GM19351 (cell line): ENCODE data around the gene FAM151B.
"Not testable (repeated sequence)": the region's sequence is repeated elsewhere in the genome, so short reads cannot be mapped to it uniquely, and the experiment has no call there.

Experiments
- ATAC-seq: cut with Tn5 transposase; IDR thresholded peaks from one replicate; pipeline ENCODE4 v1.9.1; 2021; ENCODE audit warnings: mild to moderate bottlenecking, moderate library complexity; ENCODE audit not compliant: unreplicated experiment

Gene FAM151B, protein sequence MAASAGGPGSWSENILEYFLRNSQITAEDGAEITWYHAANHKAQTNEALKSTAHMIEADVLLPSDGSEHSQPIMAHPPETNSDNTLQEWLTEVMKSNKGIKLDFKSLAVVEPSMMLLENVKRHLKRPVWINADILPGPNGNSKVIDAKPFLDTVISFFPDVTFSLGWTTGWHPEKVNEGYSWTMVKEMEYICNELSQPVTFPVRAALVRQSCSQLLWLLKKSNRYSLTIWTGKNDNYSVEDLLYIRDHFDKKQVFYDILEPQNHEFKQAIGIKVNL

DNA sequence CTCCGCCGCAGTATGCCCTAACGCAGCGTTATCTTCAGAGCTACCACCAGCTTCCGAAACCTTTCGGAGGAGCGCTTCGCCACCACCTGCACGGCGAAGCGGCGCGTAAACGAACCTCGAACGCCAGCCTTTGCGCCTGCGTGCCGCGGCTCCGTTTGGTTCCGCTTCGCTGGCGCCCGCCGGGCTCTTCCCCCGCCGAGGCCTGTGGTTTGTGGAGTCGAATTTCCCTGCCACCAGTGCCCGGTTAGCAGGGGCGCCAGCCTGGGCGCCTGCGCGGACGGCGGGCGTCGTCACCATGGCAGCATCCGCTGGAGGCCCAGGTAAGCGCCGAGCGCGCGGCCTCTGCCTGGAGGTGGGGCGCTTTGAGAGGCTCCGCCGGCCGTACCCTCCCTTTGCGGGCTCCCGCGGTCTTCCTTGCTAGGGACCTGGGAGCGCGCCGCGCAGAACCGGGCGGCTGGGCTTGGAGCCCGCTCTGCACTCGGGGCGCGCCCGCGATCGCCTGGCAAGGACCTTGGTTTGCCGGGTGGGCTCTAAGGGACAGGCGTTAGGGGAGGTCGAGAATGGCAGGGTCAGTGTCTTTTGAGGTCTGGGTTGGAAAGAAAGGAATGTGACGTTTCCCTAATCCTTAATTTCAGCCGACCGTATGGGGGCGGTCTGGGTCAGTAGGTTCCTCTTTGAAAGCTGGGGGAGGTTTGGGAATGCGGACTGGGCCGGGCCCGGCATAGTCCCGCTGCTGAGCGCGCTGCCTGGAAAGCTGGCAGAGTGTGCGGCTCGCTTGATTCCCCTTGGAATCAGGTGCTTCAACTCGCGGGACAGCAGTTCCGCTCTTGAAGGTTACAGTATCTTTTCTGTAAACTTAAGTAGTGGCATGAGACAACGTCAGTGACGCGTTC, at the start of gene FAM151B:
Gene FAM151B, plus strand, starts transcription at position 272 of the 893 bp plus-strand sequence. Its CDS starts 24 bp downstream, at position 296.
- peak; percentile 86 for ATAC-seq

GRCh38 chr5:80438739-80439138, 49.2 kb upstream of the FAM151B start:
- ATAC-seq: no peak

- no peak for ATAC-seq
Observed at GRCh38 chr5:80439213-80439612, 48.7 kb upstream of the FAM151B start.

DNA sequence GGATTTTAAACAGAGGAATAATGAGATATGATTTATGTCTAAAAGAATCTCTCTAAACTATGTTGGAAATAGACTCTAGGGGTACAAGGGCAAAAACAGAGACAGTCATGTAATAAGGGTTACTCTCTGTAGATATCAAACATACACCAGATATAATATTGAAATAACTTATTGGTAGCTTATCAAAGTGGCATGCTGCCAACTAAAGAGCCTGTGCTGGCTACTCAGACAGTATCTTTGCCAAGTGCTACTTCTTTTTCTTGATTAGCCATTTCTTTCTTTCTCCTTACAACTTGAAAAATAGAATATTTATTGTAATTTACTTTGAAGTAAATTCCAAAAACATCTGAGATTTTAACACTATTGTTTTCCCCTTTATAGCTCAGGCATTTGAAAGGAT, 45.2 kb upstream of the FAM151B start:
- no peak for ATAC-seq

DNA sequence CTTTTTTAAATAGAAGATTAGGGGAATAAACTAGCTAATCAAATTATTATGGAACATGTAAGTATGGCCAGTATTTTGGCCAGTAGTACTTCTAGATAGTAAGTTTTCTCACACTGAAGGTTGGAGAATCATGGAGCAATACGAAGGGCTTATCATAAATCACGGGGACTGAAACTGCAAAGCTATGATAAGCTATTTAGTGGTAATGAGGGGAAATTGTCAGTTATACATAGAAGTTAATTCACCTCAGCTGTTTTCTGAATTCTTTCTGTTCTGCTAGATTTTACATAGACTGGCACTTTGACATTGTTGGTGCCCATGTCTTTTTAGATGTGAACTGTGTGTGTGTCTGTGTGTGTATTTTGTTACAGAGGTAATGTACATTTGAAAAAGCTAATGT, 34.5 kb upstream of the FAM151B start:
- no peak for ATAC-seq

- no peak for ATAC-seq
Observed at GRCh38 chr5:80463269-80463668, 24.6 kb upstream of the FAM151B start.

GRCh38 chr5:80466669-80467485, 21.0 kb upstream of the FAM151B start:
- no peak for ATAC-seq

DNA sequence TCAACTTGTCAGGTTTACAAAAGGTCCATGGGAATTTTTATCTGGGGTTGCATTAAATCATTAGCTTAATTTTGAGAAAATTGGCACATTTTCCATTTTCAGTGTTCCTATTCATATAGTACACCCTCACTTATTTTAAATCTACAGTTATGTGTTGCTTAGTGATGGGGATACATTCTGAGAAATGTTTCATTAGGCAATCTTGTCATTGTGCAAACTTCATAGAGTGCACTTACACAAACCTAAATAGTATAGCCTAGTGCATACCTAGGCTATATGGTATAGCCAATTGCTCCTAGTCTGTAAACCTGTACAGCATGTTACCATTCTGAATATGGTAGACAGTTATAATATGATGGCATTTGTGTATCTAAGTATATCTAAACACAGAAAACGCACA, 19.8 kb upstream of the FAM151B start:
- ATAC-seq: no peak

DNA sequence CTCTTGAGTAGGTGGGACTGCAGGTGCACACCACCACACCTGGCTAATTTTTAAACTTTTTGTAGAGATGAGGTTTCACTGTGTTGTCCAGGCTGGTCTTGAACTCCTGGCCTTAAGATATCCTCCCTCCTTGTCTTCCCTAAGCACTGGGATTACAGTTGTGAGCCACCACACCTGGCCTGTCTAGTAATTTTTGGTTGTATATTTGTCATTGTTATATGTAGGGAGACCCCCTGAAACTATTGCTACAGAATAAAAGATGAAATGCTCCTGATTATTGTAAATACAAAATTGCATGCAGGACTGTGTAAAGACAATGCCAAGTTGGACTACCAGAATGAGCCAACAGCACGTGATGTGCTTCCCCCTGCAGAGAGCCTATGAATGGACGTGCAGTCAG, 17.3 kb upstream of the FAM151B start:
- ATAC-seq: not testable (repeated sequence)

GRCh38 chr5:80474929-80475328, 13.0 kb upstream of the FAM151B start:
- no peak for ATAC-seq

- ATAC-seq: no peak
Observed at GRCh38 chr5:80479713-80480112, 8.2 kb upstream of the FAM151B start.

DNA sequence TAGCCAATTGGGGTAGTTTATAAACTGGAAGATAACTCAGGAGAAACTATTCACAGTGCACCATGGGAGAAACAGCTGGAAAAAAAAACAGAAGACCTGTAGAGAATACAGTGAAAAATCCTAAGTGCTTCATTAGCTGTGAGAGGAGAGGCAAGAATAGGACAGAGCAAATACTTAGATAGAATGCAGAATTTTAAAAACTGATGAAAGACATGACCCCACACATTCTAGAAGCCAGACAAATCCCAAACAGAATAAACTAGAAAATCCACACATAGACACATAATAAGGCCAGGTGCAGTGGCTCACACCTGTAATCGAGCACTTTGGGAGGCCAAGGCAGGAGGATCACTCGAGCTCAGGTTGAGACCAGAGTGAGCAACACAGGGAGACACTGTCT, 7.5 kb upstream of the FAM151B start:
- ATAC-seq: no peak

GRCh38 chr5:80481019-80481893, 6.6 kb upstream of the FAM151B start:
- no peak for ATAC-seq

DNA sequence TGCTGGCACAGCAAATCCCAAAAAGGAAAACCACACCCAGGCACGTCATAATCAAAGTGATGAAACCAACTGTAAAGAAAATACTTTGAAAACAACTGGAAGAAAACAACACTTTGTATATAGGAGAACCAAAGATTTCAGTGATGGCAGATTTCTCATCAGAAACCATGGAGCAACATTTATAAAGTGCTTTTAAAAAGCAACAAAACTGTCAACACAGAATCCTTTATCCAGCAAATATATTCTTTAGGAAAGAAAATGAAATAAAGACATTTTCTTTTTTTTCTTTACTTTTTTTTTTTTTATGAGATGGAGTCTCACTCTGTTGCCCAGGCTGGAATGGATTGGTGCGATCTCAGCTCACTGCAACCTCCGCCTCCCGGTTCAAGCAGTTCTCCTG, 5.3 kb upstream of the FAM151B start:
- no peak for ATAC-seq

GRCh38 chr5:80483636-80484232, 4.2 kb upstream of the FAM151B start:
- ATAC-seq: no peak

DNA sequence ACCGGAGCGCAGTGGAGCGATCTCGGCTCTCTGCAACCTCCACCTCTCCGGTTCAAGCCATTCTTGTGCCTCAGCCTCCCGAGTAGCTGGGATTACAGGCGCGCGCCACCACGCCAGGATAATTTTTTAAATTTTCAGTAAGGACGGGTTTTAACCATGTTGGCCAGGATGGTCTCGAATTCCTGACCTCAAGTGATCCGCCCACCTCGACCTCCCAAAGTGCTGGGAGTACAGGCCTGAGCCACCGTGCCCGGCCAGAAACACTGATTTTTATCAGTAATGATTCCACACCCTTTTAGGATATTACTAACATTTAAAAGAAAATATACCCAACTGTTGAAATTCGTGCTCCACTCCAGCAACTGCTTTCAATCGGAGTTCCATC, 464 bp upstream of the FAM151B start:
- ATAC-seq: no peak

DNA sequence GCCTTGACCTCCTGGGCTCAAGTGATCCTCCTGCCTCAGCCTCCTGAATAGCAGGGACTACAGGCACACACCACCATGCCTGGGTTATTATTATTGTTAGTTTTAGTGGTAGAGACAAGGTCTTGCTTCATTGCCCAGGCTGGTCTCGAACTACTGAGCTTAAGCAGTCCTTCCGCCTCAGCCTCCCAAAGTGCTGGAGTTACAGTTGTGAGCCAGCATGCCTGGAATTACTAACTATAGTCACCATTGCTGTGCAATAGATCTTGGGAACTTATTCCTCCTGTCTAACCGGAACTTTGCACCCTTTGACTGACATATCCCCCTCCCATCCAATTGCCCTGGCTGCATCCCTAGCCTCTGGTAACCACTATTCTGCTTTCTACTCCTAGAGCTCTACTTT, 3.4 kb downstream of the FAM151B start:
- no peak for ATAC-seq

- no peak for ATAC-seq
Observed at GRCh38 chr5:80492741-80493140, 4.8 kb downstream of the FAM151B start.

- not testable (repeated sequence) for ATAC-seq
Observed at GRCh38 chr5:80493443-80493842, 5.5 kb downstream of the FAM151B start.

DNA sequence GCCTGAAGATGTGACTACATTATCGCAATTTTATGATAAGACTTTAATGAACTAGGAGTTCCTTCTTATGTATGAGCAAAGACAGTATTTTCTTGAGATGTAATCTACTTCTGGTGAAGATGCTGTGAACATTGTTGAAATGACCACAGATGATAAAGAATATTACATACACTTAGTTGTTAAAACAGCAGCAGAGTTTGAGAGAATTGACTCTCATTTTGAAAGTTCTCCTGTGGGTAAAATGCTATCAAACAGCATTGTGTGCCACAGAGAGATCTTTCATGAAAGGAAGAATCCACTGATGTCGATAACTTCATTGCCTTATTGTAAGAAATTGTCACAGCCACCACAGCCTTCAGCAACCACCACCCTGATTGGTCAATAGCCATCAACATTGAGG, 8.0 kb downstream of the FAM151B start:
- no peak for ATAC-seq
